HG03196 (cell line): ENCODE results near the gene APBB2.
"Not testable (repeated sequence)": the region's sequence is repeated elsewhere in the genome, so short reads cannot be mapped to it uniquely, and the experiment has no call there.

Source experiments
- ATAC-seq: cut with Tn5 transposase; IDR thresholded peaks from one replicate; pipeline ENCODE4 v1.9.1; 2021; ENCODE audit not compliant: unreplicated experiment

The APBB2 gene

GRCh38 chr4:41069838-41070237, 144.5 kb downstream of the APBB2 start:
- ATAC-seq, result no peak

DNA sequence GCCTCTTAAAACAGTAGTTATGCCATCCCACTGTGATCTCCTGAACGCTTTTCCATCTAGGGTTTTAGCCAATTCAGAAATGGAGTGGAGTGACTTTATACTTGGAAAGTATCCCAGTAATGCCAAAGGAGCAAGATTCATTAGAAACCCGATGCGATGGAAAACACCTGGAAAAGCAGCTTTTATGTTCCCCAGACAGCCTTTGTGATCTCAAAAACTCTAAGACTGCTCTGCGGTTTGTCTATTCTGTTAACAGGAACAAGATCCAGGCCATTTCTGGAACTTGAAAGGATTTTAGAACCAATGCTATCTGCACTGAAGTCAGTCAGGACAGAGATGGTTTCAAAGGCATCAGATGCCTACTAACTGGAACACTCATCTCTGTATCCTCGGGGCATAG, 145.1 kb downstream of the APBB2 start:
- ATAC-seq, result no peak

GRCh38 chr4:41067369-41067768, 147.0 kb downstream of the APBB2 start:
- no peak for ATAC-seq

GRCh38 chr4:41066049-41066448, 148.3 kb downstream of the APBB2 start:
- ATAC-seq, result no peak

DNA sequence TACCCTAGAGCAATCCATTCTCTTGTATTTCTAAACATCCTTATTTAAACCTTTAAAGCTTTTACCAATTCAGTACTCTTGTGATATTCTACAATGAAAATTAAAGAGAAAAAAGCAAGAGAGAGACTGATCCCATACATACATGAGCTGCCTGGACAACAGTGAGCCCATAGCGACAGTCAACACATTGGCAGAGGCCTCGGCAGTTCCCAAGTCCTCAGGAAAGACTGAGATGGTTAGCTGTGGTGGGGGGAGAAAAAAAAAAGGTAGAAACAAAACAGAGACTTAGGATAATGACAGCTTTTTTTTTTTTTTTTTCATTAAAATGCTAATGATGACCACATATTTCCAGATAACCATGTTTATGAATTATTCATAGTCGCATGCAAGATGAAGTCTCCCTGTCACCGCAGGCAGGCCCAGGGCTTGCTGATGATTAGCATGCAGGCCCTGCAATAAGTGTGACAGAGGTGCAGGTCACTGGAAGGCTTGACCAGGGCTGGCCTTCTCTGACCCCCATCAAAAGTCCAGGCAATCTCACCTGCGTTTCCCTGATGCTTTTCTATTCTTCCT, 148.8 kb downstream of the APBB2 start:
- ATAC-seq, result no peak

- ATAC-seq, result no peak
Observed at GRCh38 chr4:41064953-41065352, 149.4 kb downstream of the APBB2 start.

DNA sequence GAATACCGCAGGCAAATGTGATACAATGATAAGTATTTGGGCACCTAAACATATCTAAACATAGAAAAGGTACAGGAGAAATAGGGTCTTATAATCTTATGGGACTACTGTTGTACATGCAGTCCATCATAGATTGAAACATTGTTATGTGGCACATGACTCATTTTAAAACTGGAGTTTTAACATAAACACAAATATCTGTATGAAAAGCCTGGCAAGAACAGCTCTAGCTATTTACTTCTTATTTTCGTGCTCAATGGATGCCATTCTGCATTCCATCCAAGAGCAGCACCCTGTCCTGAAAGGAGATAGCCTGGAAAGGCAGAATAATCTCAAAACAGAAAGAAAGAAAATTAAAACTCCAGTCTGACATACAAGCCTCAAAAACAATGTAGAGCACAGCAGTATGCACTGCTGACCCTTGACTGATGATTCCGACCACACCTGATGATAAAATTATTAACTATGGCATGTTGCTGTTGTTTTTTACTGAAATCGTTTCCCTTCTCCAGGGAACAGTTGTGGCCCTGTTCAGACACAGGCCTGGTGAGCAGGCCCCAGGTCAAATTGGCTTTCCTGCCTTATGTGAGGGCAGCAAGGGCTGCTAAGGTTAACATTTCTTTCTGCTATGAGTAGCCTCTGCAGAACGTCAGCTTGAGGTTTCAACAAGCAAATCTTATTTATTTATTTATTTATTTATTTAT, 152.7 kb downstream of the APBB2 start:
- no peak for ATAC-seq

- ATAC-seq, result no peak
Observed at GRCh38 chr4:41060352-41061334, 153.7 kb downstream of the APBB2 start.

DNA sequence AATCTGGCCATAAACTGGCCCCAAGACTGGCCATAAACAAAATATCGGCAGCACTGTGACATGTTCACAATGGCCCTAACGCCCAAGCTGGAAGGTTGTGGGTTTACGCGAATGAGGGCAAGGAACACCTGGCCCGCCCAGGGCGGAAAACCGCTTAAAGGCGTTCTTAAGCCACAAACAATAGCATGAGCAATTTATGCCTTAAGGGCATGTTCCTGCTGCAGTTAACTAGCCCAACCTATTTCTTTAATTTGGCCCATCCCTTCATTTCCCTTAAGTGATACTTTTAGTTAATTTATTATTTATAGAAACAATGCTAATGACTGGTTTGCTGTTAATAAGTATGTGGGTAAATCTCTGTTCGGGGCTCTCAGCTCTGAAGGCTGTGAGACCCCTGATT, 154.9 kb downstream of the APBB2 start:
- ATAC-seq, result not testable (repeated sequence)

DNA sequence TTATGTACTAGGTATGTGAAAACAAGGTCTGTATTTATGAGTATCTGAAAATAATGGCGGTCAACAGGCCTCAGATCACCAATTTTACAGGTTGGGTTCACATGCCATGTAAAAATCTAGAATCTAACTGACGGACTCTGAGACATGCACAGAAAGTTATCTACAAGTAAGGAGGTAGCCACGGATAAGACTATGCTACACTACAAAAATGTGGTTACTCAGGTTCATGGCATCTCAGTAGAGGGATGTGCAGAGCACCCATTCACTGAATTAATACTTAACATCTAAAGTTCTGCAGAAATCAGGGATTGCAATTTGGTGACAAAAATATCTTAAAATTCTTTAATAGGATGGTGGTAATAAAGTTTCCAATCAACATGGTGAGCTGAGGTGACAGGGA, 155.9 kb downstream of the APBB2 start:
- ATAC-seq, result no peak

DNA sequence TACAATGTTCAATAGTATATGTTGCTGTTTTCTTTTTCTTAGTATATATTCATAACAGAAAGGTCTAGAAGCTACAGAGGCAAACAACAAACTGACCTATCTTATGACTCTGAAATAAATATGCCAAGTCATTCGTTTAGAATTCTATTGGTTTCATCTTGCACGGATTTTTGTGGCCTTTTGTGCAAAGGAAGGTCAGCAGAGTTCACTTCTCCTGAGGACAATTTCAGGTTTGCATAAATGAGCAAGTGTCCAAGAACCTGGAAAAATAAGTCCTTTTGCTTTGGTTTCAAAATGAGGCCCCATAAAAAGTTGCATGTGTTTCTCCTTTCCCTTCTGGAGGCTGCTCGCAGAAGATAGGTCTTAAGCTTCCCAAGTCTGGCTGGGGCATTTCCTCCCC, 156.9 kb downstream of the APBB2 start:
- no peak for ATAC-seq

- no peak for ATAC-seq
Observed at GRCh38 chr4:41052287-41052686, 162.1 kb downstream of the APBB2 start.

GRCh38 chr4:41050880-41051775, 163.2 kb downstream of the APBB2 start:
- no peak for ATAC-seq

GRCh38 chr4:41050116-41050515, 164.2 kb downstream of the APBB2 start:
- no peak for ATAC-seq

DNA sequence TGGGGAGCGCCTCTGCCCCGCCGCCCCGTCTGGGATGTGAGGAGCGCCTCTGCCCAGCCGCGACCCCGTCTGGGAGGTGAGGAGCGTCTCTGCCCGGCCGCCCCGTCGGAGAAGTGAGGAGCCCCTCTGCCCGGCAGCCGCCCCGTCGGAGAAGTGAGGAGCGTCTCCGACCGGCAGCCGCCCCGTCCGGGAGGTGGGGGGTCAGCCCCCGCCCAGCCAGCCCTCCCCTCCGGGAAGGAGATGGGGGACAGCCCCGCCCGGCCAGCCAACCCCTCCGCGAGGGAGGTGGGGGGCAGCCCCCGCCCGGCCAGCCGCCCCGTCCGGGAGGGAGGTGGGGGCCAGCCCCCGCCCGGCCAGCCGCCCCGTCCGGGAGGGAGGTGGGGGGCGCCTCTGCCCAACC, 165.2 kb downstream of the APBB2 start:
- ATAC-seq, result not testable (repeated sequence)

DNA sequence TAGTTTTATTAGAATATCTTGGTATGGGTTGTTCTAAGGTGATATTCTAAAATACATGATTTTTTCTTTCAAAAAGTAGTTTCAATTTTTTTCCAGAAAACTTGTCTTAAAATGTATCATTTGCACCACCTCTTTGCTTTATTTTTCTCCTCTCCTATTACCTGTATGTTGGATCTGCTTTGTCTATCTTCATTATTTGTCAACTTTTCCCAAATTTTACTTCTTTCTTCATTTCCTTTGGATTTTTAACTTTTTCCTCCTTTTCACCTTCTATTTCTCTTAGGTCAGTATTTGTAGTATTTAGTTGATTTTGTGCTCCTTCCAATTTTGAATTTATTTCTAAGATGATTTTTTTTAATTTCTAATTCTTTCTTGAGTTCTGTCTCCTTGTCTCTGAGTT, 169.6 kb downstream of the APBB2 start:
- ATAC-seq, result no peak

GRCh38 chr4:41044165-41044564, 170.2 kb downstream of the APBB2 start:
- no peak for ATAC-seq

DNA sequence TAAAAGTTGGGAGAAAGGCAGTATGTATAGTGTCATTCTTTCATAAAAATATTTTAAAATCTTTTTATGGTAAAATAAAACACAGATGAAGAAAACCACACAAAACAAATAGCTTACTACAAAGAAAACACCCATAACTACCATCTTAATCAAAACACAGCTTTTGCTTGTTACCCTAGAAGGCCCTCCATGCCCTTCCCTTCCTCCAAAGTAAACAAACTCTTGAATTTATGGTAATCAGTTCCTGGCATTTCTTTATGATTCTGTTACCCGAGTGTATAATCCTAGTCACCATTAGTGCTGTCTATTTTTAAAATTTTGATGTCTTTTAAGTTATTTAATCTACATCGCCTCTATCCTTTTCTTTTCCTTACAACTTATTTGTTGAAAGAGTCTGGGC, 170.9 kb downstream of the APBB2 start:
- no peak for ATAC-seq

DNA sequence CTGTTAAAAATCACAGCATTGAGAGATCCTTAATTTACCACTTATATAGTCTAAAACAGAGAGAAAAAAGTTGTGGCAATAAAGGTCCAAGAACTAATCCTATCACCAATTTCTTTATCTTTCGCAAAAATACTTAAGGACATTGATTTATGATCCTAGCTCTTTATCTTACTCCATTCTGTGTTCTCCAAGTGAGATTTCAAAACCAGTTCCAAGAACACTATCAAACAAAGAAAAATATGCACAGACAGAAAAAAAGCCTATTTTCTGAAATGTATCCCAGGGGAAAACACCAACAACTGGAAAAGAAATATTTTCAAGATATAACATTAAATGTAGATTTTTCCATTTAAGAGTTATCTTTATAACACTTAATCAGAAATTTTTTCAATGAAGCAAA, 172.8 kb downstream of the APBB2 start:
- ATAC-seq, result no peak

DNA sequence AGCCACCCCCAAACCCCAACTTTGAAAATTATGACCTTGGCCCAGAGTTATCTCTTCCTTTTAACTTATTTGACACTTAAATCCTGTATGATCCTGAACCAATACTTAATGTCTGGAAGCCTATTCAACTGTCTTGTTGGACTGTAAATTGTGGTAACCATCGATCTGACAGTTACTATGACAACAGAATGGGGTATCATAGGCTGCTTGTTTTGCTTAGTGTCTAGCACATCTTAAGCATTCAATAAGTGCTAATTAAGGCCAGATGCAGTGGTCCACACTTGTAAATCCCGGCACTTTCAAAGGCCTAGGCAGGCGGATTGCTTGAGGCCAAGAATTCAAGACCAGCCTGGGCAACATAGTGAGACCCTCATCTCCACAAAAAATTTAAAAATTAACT, 175.0 kb downstream of the APBB2 start:
- no peak for ATAC-seq

DNA sequence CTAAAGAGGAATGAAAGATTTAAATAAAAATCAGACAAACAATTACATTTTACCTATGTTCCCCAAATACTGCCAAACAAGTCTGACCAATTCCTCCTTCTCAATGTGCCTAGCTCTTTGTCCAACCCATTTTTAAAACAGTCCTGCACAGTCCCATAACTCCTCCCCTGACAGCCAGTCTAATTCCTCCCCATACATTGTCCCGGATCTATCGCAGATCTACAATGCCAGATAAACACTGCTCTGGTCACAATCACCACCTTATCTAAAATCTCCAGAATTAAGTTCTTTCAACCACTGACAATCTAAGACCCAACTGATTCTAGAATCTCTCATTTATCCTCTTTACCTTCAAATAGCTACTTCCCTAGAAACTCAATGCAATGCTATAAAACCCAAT, 176.0 kb downstream of the APBB2 start:
- no peak for ATAC-seq
